ENCODE data around the gene TOB2.

- TF ChIP-seq CTCF (IDR thresholded peaks at IDR 0.05) (no peak), POLR2A (IDR thresholded peaks at IDR 0.05) (peak in 1 of 2 donors; percentile 69)
Observed at GRCh38 chr22:41417622-41418390, 28.8 kb downstream of the TOB2 start.

Data from tibial nerve (tissue), 3 donors.